IMR-90 (cell line): ENCODE results near the gene LRP11.
A peak's percentile ranks its signal among the peaks of the same experiment; 100 is the strongest.

Source experiments
- BHLHE40 ChIP-seq: fragments of 150-350 bp; IDR thresholded peaks from 2 replicates; pipeline ENCODE4 v1.6.1; 2016; ENCODE audit warnings: mild to moderate bottlenecking, low read depth, low read length
- CHD1 ChIP-seq: IDR thresholded peaks from 2 replicates; pipeline ENCODE4 v1.6.1; 2012; ENCODE audit warnings: low read depth, low read length, improper control_type of control experiment
- FOS ChIP-seq: fragments of 150-350 bp; IDR thresholded peaks from 2 replicates; pipeline ENCODE4 v1.6.1; 2016; ENCODE audit warnings: low read depth, low read length
- MAFK ChIP-seq: IDR thresholded peaks from 2 replicates; pipeline ENCODE4 v1.6.1; 2012; ENCODE audit warnings: low read depth, low read length, improper control_type of control experiment
- MAZ ChIP-seq: IDR thresholded peaks from 2 replicates; pipeline ENCODE4 v1.6.1; 2012; ENCODE audit warnings: low read depth, mild to moderate bottlenecking, low read length, improper control_type of control experiment, moderate library complexity, borderline replicate concordance
- MXI1 ChIP-seq: IDR thresholded peaks from 2 replicates; pipeline ENCODE4 v1.6.1; 2012; ENCODE audit warnings: low read depth, mild to moderate bottlenecking, low read length, moderate library complexity, borderline replicate concordance
- POLR2A ChIP-seq: IDR thresholded peaks from 2 replicates; pipeline ENCODE4 v1.6.1; 2012; ENCODE audit warnings: mild to moderate bottlenecking, low read depth, low read length
- RAD21 ChIP-seq: IDR thresholded peaks from 2 replicates; pipeline ENCODE4 v1.6.1; 2012; ENCODE audit warnings: low read length, improper control_type of control experiment
- RFX5 ChIP-seq: IDR thresholded peaks from 2 replicates; pipeline ENCODE4 v1.8.0; 2012; ENCODE audit warnings: low read depth, mild to moderate bottlenecking, low read length, moderate library complexity
- SMC3 ChIP-seq: fragments of 150-350 bp; IDR thresholded peaks from 2 replicates; pipeline ENCODE4 v1.6.1; 2016; ENCODE audit warnings: low read depth, mild to moderate bottlenecking, antibody characterized with exemption, low read length, moderate library complexity
- TF ChIP-seq, protein P1 (sequence below): conservative IDR thresholded peaks from 2 replicates; pipeline ENCODE4 v1.5.1; 2012; ENCODE audit warnings: mild to moderate bottlenecking, low read depth, low read length, improper control_type of control experiment

DNA sequence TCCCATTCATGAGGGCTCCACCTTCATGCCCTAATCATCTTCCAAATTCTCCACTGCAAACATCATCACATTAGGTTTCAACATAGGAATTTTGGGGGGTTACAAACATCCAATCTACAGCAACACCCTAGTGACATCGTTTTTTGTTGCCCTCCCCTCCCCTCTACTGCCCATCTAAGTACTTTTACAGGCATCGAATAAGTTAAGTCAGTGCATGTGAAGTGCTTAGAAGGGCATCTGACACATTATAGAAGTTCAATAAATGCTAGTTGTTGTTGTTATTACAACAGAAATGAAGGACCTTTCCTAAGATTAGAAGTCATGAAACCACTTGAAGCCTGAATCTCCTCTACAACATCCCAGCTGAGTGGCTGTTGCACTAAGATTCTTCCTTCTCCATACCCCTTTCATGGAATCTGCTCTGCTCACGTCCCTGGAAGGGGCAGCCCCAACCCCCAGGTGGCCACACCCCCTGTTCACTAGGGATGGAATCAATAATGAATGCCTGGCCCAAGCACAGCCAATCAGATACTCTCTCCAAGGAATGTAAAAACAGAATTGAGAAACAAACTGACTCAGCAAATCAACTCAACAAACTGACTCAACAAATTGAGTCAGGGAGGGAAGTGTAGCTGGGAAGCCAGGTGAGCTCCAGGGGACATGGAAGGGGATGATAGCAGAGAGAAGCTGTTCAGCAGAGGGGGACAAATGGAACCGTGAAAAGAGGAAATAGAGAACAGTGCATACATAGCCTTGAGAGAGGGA is 3.9 kb upstream of the LRP11 start:
- TF ChIP-seq, protein P1, sequence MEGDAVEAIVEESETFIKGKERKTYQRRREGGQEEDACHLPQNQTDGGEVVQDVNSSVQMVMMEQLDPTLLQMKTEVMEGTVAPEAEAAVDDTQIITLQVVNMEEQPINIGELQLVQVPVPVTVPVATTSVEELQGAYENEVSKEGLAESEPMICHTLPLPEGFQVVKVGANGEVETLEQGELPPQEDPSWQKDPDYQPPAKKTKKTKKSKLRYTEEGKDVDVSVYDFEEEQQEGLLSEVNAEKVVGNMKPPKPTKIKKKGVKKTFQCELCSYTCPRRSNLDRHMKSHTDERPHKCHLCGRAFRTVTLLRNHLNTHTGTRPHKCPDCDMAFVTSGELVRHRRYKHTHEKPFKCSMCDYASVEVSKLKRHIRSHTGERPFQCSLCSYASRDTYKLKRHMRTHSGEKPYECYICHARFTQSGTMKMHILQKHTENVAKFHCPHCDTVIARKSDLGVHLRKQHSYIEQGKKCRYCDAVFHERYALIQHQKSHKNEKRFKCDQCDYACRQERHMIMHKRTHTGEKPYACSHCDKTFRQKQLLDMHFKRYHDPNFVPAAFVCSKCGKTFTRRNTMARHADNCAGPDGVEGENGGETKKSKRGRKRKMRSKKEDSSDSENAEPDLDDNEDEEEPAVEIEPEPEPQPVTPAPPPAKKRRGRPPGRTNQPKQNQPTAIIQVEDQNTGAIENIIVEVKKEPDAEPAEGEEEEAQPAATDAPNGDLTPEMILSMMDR = no peak
- no peak for TF ChIP-seq RAD21
- no peak for TF ChIP-seq MXI1
- no peak for TF ChIP-seq RFX5
- no peak for TF ChIP-seq SMC3
- TF ChIP-seq CHD1 = no peak
- TF ChIP-seq MAFK = peak; percentile 96
- TF ChIP-seq POLR2A = no peak
- no peak for TF ChIP-seq FOS
- TF ChIP-seq BHLHE40 = no peak
- no peak for TF ChIP-seq MAZ
